ENCODE measurements around the gene AKAP6.

DNA sequence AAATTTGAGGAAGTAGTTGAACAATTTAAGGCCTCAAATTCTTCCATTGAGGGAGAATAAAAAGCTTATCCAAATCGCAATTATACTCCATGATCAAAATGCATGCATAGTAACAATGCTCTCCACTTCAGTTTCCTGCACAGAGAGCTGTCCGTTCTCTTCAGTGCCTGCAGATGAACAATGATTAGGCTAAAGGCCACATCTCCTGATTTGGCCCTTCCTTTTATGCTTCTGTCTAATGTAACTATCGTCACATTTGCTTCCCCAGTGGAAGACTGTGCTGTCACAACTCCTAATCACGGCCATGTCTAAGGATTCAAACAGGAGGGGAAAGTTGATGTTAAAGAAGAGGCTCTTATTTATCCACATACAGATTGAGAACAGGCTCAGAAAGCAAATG lies 496.0 kb downstream of the AKAP6 start:
- no peak for TF ChIP-seq CTCF (IDR thresholded peaks at IDR 0.05)
- TF ChIP-seq POLR2A (IDR thresholded peaks at IDR 0.05) = no peak

Measured in adrenal gland (tissue), 5 donors.